Chondrocyte (in vitro differentiated cells): ENCODE results near the gene DPH3. TPM values are rescaled to one million over a fixed set of nuclear protein-coding genes. Genes with fewer than 3 reads are reported as not detected.

ENCODE experiments used
- DNase-seq: peaks from one replicate; pipeline ENCODE4 v3.0.0; 2021; ENCODE audit warnings: mixed read lengths, low spot score
- H3K27ac Mint-ChIP-seq: one replicate; pipeline ENCODE4 v1.8.0; 2021; ENCODE audit warnings: mild to moderate bottlenecking, moderate library complexity, mixed read lengths; ENCODE audit not compliant: unreplicated experiment
- H3K27me3 Mint-ChIP-seq: 2 replicates; pipeline ENCODE4 v1.8.0; 2021; ENCODE audit warnings: low read depth, mixed read lengths
- H3K36me3 Mint-ChIP-seq: 2 replicates; pipeline ENCODE4 v1.8.0; 2021; ENCODE audit warnings: low read depth, mixed read lengths
- H3K4me1 Mint-ChIP-seq: 2 replicates; pipeline ENCODE4 v1.8.0; 2021; ENCODE audit warnings: low read depth, mild to moderate bottlenecking, mixed read lengths
- H3K4me3 Mint-ChIP-seq: one replicate; pipeline ENCODE4 v1.8.0; 2021; ENCODE audit warnings: mild to moderate bottlenecking, moderate library complexity, mixed read lengths; ENCODE audit not compliant: unreplicated experiment
- H3K9me3 Mint-ChIP-seq: 2 replicates; pipeline ENCODE4 v1.8.0; 2021; ENCODE audit warnings: low read depth, mixed read lengths
- total RNA-seq: library from RNA; stranded (reverse); gene quantifications from 3 replicates; pipeline ENCODE4 v1.2.1, GENCODE V29; 2021
- TF ChIP-seq, protein P1 (sequence below): fragments of 200-600 bp; sonication (generic); IDR thresholded peaks from 2 replicates; pipeline ENCODE4 v1.5.0; 2021; ENCODE audit warnings: antibody characterized with exemption, mild to moderate bottlenecking, moderate library complexity

The DPH3 gene
- total RNA-seq, 1 donor from 2014 or later = 20.5 TPM

DNA sequence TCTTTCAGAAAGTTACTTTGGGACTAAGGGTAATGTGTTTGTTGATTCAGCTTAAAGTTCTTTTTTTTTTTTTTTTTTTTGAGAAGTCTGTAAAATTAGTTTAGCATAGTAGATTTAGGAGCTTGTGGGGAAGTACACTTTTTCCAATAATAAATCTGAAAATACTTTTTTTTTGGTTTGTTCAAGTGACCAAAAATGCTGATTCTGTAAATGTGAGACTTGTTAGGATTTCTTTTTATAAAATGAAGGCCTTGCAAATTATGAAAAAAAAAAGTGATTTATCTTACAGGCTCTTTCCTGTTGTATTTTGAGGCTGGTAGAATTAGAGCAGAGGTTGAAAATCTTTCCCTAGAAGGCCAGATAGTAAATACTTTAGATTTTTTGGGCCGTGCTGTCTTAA is 7.8 kb upstream of the DPH3 start:
- Mint-ChIP-seq H3K9me3 (no peaks in the 10 kb centered on the region), H3K27me3 (no peaks in the 10 kb centered on the region), H3K4me1 (peaks cover 7% of the 10 kb centered on the region), H3K36me3 (peaks cover 9% of the 10 kb centered on the region), H3K27ac (no peak overlapping the region), H3K4me3 (no peak overlapping the region)
- no peak for DNase-seq
- TF ChIP-seq, protein P1, sequence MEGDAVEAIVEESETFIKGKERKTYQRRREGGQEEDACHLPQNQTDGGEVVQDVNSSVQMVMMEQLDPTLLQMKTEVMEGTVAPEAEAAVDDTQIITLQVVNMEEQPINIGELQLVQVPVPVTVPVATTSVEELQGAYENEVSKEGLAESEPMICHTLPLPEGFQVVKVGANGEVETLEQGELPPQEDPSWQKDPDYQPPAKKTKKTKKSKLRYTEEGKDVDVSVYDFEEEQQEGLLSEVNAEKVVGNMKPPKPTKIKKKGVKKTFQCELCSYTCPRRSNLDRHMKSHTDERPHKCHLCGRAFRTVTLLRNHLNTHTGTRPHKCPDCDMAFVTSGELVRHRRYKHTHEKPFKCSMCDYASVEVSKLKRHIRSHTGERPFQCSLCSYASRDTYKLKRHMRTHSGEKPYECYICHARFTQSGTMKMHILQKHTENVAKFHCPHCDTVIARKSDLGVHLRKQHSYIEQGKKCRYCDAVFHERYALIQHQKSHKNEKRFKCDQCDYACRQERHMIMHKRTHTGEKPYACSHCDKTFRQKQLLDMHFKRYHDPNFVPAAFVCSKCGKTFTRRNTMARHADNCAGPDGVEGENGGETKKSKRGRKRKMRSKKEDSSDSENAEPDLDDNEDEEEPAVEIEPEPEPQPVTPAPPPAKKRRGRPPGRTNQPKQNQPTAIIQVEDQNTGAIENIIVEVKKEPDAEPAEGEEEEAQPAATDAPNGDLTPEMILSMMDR = no peak

DNA sequence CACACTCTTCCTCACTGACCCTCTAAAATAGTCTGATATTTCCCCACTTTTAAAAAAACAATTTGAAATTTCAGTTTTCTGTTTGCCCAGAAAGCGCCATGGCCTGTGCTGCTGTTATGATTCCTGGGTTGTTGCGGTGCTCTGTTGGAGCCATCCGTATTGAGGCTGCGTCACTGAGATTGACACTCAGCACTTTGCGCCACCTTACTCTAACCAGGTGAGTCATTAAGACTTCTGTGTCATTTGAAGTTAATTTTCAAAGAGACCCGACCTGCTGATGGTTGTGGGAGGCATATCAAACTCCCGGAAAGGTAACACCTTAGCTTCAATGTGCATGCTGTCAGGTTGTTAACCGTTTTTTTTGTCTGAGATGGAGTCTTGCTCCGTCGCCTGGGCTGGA is 6.1 kb upstream of the DPH3 start:
- no peak for DNase-seq
- H3K4me1 Mint-ChIP-seq = peaks cover 25% of the 10 kb centered on the region
- H3K27me3 Mint-ChIP-seq = no peaks in the 10 kb centered on the region
- no peak overlapping the region for H3K27ac Mint-ChIP-seq
- no peak overlapping the region for H3K4me3 Mint-ChIP-seq
- peaks cover 9% of the 10 kb centered on the region for H3K36me3 Mint-ChIP-seq
- H3K9me3 Mint-ChIP-seq = no peaks in the 10 kb centered on the region
- TF ChIP-seq, protein P1 = no peak

GRCh38 chr3:16266714-16267113 is 2.0 kb upstream of the DPH3 start:
- TF ChIP-seq, protein P1 = no peak
- peaks cover 33% of the 10 kb centered on the region for H3K4me1 Mint-ChIP-seq
- no peak overlapping the region for H3K4me3 Mint-ChIP-seq
- no peak overlapping the region for H3K27ac Mint-ChIP-seq
- H3K36me3 Mint-ChIP-seq = peaks cover 3% of the 10 kb centered on the region
- H3K27me3 Mint-ChIP-seq = no peaks in the 10 kb centered on the region
- no peaks in the 10 kb centered on the region for H3K9me3 Mint-ChIP-seq
- no peak for DNase-seq

DNA sequence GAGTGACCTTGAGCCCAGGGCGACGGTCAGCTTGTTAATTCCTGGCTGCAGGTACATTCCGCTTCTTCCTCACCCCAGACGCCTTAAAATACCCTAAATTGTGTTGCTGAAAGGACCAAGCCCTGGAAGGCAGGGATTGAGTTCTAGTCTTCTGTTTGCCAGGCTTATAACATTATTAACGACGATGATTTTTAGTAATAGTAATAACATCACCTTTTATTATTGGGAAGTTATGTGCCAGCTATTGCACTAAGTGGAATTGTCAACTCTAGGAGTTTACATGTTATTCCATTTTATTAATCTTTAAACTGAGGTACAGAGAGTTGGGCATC is 678 bp upstream of the DPH3 start:
- Mint-ChIP-seq H3K27me3 (no peaks in the 10 kb centered on the region), H3K4me3 (peak overlapping the region; percentile 88), H3K9me3 (no peaks in the 10 kb centered on the region), H3K4me1 (peaks cover 33% of the 10 kb centered on the region), H3K27ac (peak overlapping the region; percentile 99), H3K36me3 (no peaks in the 10 kb centered on the region)
- no peak for DNase-seq
- TF ChIP-seq, protein P1 = no peak

DNA sequence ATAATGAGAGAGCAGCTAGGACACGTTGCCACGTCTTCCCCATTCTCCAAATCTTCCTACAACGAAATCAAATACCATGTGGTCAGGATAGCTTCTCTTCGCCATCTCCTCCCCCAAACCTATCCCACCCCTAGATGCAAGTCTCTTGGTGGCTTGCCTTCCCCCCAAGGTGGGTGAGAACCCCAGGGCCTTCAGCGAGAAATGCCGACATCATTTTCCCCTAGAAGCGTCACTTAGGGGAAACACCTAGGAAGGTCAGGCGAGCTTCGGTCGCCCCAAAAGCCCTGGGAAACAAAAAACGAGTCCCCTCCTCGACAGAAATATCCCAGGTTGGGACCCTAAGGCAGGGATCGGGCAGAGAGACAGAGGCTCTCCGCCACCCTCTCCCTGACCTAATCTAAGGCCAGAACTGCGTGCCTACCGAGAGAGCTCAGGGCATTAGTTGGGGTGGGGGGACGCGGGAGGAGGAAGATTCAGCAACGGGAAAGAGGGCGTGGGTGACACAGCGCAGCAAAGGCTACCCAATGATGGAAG is 502 bp downstream of the DPH3 start:
- Mint-ChIP-seq H3K36me3 (peaks cover 2% of the 10 kb centered on the region), H3K4me3 (peak overlapping the region; percentile 88), H3K9me3 (no peaks in the 10 kb centered on the region), H3K27me3 (no peaks in the 10 kb centered on the region), H3K27ac (peak overlapping the region; percentile 99), H3K4me1 (peaks cover 33% of the 10 kb centered on the region)
- TF ChIP-seq, protein P1 = no peak
- DNase-seq = no peak
